ENCODE results near the gene FOXN1.
"Not testable (repeated sequence)": the region's sequence is repeated elsewhere in the genome, so short reads cannot be mapped to it uniquely, and the experiment has no call there.

The FOXN1 gene

GRCh38 chr17:28499684-28500357, 6.3 kb upstream of the FOXN1 start:
- DNase-seq (ENCODE audit: low read depth) = no peak

GRCh38 chr17:28500712-28501379, 5.3 kb upstream of the FOXN1 start:
- no peak for DNase-seq (ENCODE audit: low read depth)

GRCh38 chr17:28501421-28502284, 4.5 kb upstream of the FOXN1 start:
- DNase-seq (ENCODE audit: low read depth) = no peak

GRCh38 chr17:28503420-28503819, 2.7 kb upstream of the FOXN1 start:
- DNase-seq (ENCODE audit: low read depth) = no peak

GRCh38 chr17:28506763-28507487, 777 bp downstream of the FOXN1 start:
- DNase-seq (ENCODE audit: low read depth) = no peak

GRCh38 chr17:28507567-28508203, 1.5 kb downstream of the FOXN1 start:
- DNase-seq (ENCODE audit: low read depth) = no peak

GRCh38 chr17:28508211-28508724, 2.1 kb downstream of the FOXN1 start:
- DNase-seq (ENCODE audit: low read depth) = no peak

GRCh38 chr17:28509789-28510188, 3.6 kb downstream of the FOXN1 start:
- DNase-seq (ENCODE audit: low read depth) = no peak

GRCh38 chr17:28511858-28512461, 5.8 kb downstream of the FOXN1 start:
- DNase-seq (ENCODE audit: low read depth) = no peak

- DNase-seq (ENCODE audit: low read depth) = no peak
Observed at GRCh38 chr17:28513476-28513875, 7.3 kb downstream of the FOXN1 start.

GRCh38 chr17:28514561-28515002, 8.4 kb downstream of the FOXN1 start:
- DNase-seq (ENCODE audit: low read depth) = no peak

- DNase-seq (ENCODE audit: low read depth) = no peak
Observed at GRCh38 chr17:28515518-28515917, 9.4 kb downstream of the FOXN1 start.

GRCh38 chr17:28518132-28518531, 12.0 kb downstream of the FOXN1 start:
- DNase-seq (ENCODE audit: low read depth) = no peak

GRCh38 chr17:28518578-28518977, 12.4 kb downstream of the FOXN1 start:
- DNase-seq (ENCODE audit: low read depth) = no peak

- DNase-seq (ENCODE audit: low read depth) = no peak
Observed at GRCh38 chr17:28519236-28519635, 13.1 kb downstream of the FOXN1 start.

GRCh38 chr17:28520687-28521086, 14.5 kb downstream of the FOXN1 start:
- DNase-seq (ENCODE audit: low read depth) = no peak

GRCh38 chr17:28521311-28522085, 15.3 kb downstream of the FOXN1 start:
- DNase-seq (ENCODE audit: low read depth) = no peak

GRCh38 chr17:28522281-28522680, 16.1 kb downstream of the FOXN1 start:
- not testable (repeated sequence) for DNase-seq (ENCODE audit: low read depth)

GRCh38 chr17:28523186-28523585, 17.0 kb downstream of the FOXN1 start:
- no peak for DNase-seq (ENCODE audit: low read depth)

GRCh38 chr17:28523876-28524275, 17.7 kb downstream of the FOXN1 start:
- DNase-seq (ENCODE audit: low read depth) = no peak
